HepG2 (cell line): Measurements from ENCODE around the gene VSX1. TPM values are rescaled to one million over a fixed set of nuclear protein-coding genes. Genes with fewer than 3 reads are reported as not detected.

Experiments used
- AHR ChIP-seq: IDR thresholded peaks from 2 replicates; pipeline ENCODE4 v1.6.1; 2018; ENCODE audit warnings: missing genetic modification reagents, missing compliant biosample characterization
- CREB1 ChIP-seq, 2 experiments: fragments of 450-650 bp in 1 of 2; IDR thresholded peaks; 2 replicates each; pipeline ENCODE4 v1.6.1; 2016 to 2017; ENCODE audit warnings: control low read depth in 1 of 2, mild to moderate bottlenecking in 1 of 2, missing compliant biosample characterization in 1 of 2, missing genetic modification characterization in 1 of 2
- CREB3 ChIP-seq: sonication (generic); formaldehyde crosslinking; IDR thresholded peaks from 2 replicates; pipeline ENCODE4 v1.5.0; 2020; ENCODE audit warnings: missing genetic modification reagents
- ERF ChIP-seq: IDR thresholded peaks from 2 replicates; pipeline ENCODE4 v1.6.1; 2018; ENCODE audit warnings: missing biosample characterization, missing genetic modification reagents
- FOXA3 ChIP-seq: IDR thresholded peaks from 2 replicates; pipeline ENCODE4 v1.6.1; 2016; ENCODE audit warnings: missing genetic modification reagents, missing compliant biosample characterization
- GATAD2A ChIP-seq: IDR thresholded peaks from 2 replicates; pipeline ENCODE4 v1.6.1; 2016
- HDAC1 ChIP-seq: sonication (generic); formaldehyde crosslinking; IDR thresholded peaks from 2 replicates; pipeline ENCODE4 v1.5.1; 2020; ENCODE audit warnings: mild to moderate bottlenecking, missing genetic modification reagents
- KDM5A ChIP-seq: fragments of 200-600 bp; sonication (generic); IDR thresholded peaks from 2 replicates; pipeline ENCODE4 v1.7.0; 2018; ENCODE audit warnings: antibody characterized with exemption, mild to moderate bottlenecking, low read length, borderline replicate concordance
- MAFF ChIP-seq: IDR thresholded peaks from 2 replicates; pipeline ENCODE4 v1.6.1; 2011; ENCODE audit warnings: low read depth, low read length, improper control_type of control experiment
- MYPOP ChIP-seq: sonication (generic); formaldehyde crosslinking; IDR thresholded peaks from 2 replicates; pipeline ENCODE4 v1.8.1; 2023; ENCODE audit warnings: mild to moderate bottlenecking, moderate library complexity, missing genetic modification reagents
- NFRKB ChIP-seq: fragments of 450-650 bp; IDR thresholded peaks from 2 replicates; pipeline ENCODE4 v1.6.1; 2017
- POGK ChIP-seq: sonication (generic); formaldehyde crosslinking; conservative IDR thresholded peaks from 2 replicates; pipeline ENCODE4 v1.8.0; 2022; ENCODE audit warnings: mild to moderate bottlenecking, moderate library complexity, missing genetic modification reagents
- SMYD3 ChIP-seq: sonication (generic); formaldehyde crosslinking; IDR thresholded peaks from 2 replicates; pipeline ENCODE4 v1.8.1; 2023; ENCODE audit warnings: mild to moderate bottlenecking, missing genetic modification reagents
- TMF1 ChIP-seq: sonication (generic); formaldehyde crosslinking; IDR thresholded peaks from 2 replicates; pipeline ENCODE4 v1.8.1; 2022; ENCODE audit warnings: low read depth, missing genetic modification reagents
- TSC22D2 ChIP-seq: sonication (generic); formaldehyde crosslinking; IDR thresholded peaks from 2 replicates; pipeline ENCODE4 v1.5.1; 2020; ENCODE audit warnings: missing genetic modification reagents, mild to moderate bottlenecking, borderline replicate concordance
- ZBTB20 ChIP-seq: sonication (generic); formaldehyde crosslinking; IDR thresholded peaks from 2 replicates; pipeline ENCODE4 v1.8.1; 2023; ENCODE audit warnings: missing genetic modification reagents, low read depth, mild to moderate bottlenecking, borderline replicate concordance
- ZNF317 ChIP-seq: sonication (generic); formaldehyde crosslinking; IDR thresholded peaks from 2 replicates; pipeline ENCODE4 v1.5.0; 2020; ENCODE audit warnings: mild to moderate bottlenecking, missing genetic modification reagents
- ZNF556 ChIP-seq: sonication (generic); formaldehyde crosslinking; IDR thresholded peaks from 2 replicates; pipeline ENCODE4 v1.4.0; 2020; ENCODE audit warnings: mild to moderate bottlenecking, missing genetic modification reagents, borderline replicate concordance
- ZNF691 ChIP-seq: sonication (generic); formaldehyde crosslinking; IDR thresholded peaks from 2 replicates; pipeline ENCODE4 v1.4.0; 2020; ENCODE audit warnings: missing genetic modification reagents, low read depth, mild to moderate bottlenecking, borderline replicate concordance
- ZNF710 ChIP-seq: sonication (generic); formaldehyde crosslinking; IDR thresholded peaks from 2 replicates; pipeline ENCODE4 v1.5.0; 2020; ENCODE audit warnings: mild to moderate bottlenecking, missing genetic modification reagents, borderline replicate concordance
- ZNF746 ChIP-seq: sonication (generic); formaldehyde crosslinking; IDR thresholded peaks from 2 replicates; pipeline ENCODE4 v1.8.0; 2022; ENCODE audit warnings: mild to moderate bottlenecking, missing genetic modification reagents
- ZNF816 ChIP-seq: sonication (generic); formaldehyde crosslinking; IDR thresholded peaks from 2 replicates; pipeline ENCODE4 v1.8.0; 2022; ENCODE audit warnings: missing genetic modification reagents, mild to moderate bottlenecking, borderline replicate concordance
- polyA plus RNA-seq, 8 experiments: library from polyadenylated mRNA; depleted of rRNA in 3 of 8; stranded (reverse) in 7 of 8; unstranded in 1 of 8; fragments of >200 nt; fragmentation: Illumina TruSeq in 4 of 8; extraction: Trizol in 4 of 8; gene quantifications; 2 replicates each; pipeline versions ENCODE4 v1.2.1 to v1.2.3, GENCODE V29; 2011 to 2016; ENCODE audit warnings: low read depth in 4 of 8, missing spikeins in 1 of 8, mixed read lengths in 1 of 8; ENCODE audit not compliant: insufficient read depth in 1 of 8
- total RNA-seq, 5 experiments: library from RNA; depleted of rRNA; stranded (reverse); fragments of >200 nt; fragmentation: Illumina TruSeq; extraction: Trizol; gene quantifications; 2 replicates each; pipeline ENCODE4 v1.2.3, GENCODE V29; 2016; ENCODE audit warnings: low read depth in 1 of 5

VSX1 gene
- total and polyA plus RNA-seq, 2 of the 13 experiments (the other 11 are each of a cell fraction or from before 2014, with no cell fraction given): 0.04 TPM; not detected in 1

- TF ChIP-seq POGK (CRISPR knock-in tag) (no peak; the same call in 1 of the 2 replicates), HDAC1 (peak; percentile 45; the same call in 1 of the 2 replicates), ZNF691 (CRISPR knock-in tag) (no peak), ZNF816 (CRISPR knock-in tag) (no peak), ZNF746 (0 out of 2 replicates have a peak, but pooled peaks have one; percentile 22), ERF (CRISPR knock-in tag) (no peak), TMF1 (CRISPR knock-in tag) (no peak), AHR (CRISPR knock-in tag) (no peak), MAFF (no peak), NFRKB (no peak), KDM5A (no peak), FOXA3 (CRISPR knock-in tag) (no peak), ZNF710 (no peak), CREB3 (no peak), CREB1 (IDR thresholded peaks at IDR 0.05) (no peak), CREB1 (CRISPR knock-in tag; IDR thresholded peaks at IDR 0.05) (no peak), SMYD3 (CRISPR knock-in tag) (no peak), ZNF317 (0 out of 2 replicates have a peak, but pooled peaks have one; percentile 37), MYPOP (CRISPR knock-in tag) (no peak), TSC22D2 (0 out of 2 replicates have a peak, but pooled peaks have one; percentile 11), ZNF556 (CRISPR knock-in tag) (no peak), ZBTB20 (CRISPR knock-in tag) (no peak), GATAD2A (CRISPR knock-in tag) (no peak)
Observed at GRCh38 chr20:25065072-25065624, 16.8 kb downstream of the VSX1 start (continued).
